Measurements from ENCODE around the gene TNPO3. TPM values are rescaled to one million over a fixed set of nuclear protein-coding genes. Genes with fewer than 3 reads are reported as not detected.

The TNPO3 gene
- total and polyA plus RNA-seq, 2 of the 4 experiments (the other 2 are of a cell fraction): 24.2 to 77.2 TPM

GRCh38 chr7:128946936-128947830 lies 107.7 kb downstream of the TNPO3 start:
- Histone ChIP-seq H3K79me1 (ENCODE audit: low read depth in 1 of 2, low read length in 2 of 2) (no peaks in the 10 kb centered on the region), H3K23ac (ENCODE audit: low read depth, low read length) (no peak overlapping the region), H3K56ac (ENCODE audit: extremely low read depth, insufficient read depth, low read length) (no peak overlapping the region), H3K9ac (ENCODE audit: low read depth, low read length) (no peak overlapping the region), H3K27me3 (ENCODE audit: control insufficient read depth, insufficient read depth, low read length) (peaks cover 5% of the 10 kb centered on the region), H4K91ac (ENCODE audit: insufficient read depth, low read depth, low read length) (no peak overlapping the region), H2BK120ac (ENCODE audit: low read depth, low read length) (no peak overlapping the region), H3K9me1 (ENCODE audit: insufficient read depth, low read length) (no peaks in the 10 kb centered on the region), H2AK5ac (ENCODE audit: low read depth, low read length) (no peak overlapping the region), H3K9me3 (ENCODE audit: control insufficient read depth, insufficient read depth, low read length) (no peaks in the 10 kb centered on the region), H2BK20ac (ENCODE audit: low read depth, low read length) (no peak overlapping the region), H3K27ac (ENCODE audit: insufficient read depth, low read length) (no peak overlapping the region), H2AFZ (replicated peaks; ENCODE audit: low read length, poor library complexity) (peak overlapping the region; percentile 59), H3K18ac (ENCODE audit: low read depth, low read length) (no peak overlapping the region), H3K36me3 (ENCODE audit: control insufficient read depth, insufficient read depth, low read length) (no peaks in the 10 kb centered on the region), H3K4ac (ENCODE audit: low read depth, low read length) (no peak overlapping the region), H4K20me1 (ENCODE audit: insufficient read depth, low read length) (no peaks in the 10 kb centered on the region), H4K8ac (ENCODE audit: low read depth in 2 of 2, low read length in 2 of 2) (no peak overlapping the region), H2AK9ac (replicated peaks; ENCODE audit: low read depth, low read length, poor library complexity) (peak overlapping the region; percentile 76), H3K4me1 (ENCODE audit: control insufficient read depth, insufficient read depth, low read length) (no peaks in the 10 kb centered on the region), H3K4me3 (ENCODE audit: insufficient read depth, low read depth, low read length) (no peak overlapping the region), H3K4me2 (ENCODE audit: low read depth, low read length) (no peak overlapping the region), H4K5ac (ENCODE audit: low read depth, low read length) (no peak overlapping the region), H2BK5ac (ENCODE audit: low read depth, low read length, poor library complexity, severe bottlenecking) (no peak overlapping the region), H2BK15ac (ENCODE audit: low read depth, low read length) (no peak overlapping the region), H3K14ac (replicated peaks; ENCODE audit: low read depth, low read length) (no peak overlapping the region)
- dilution Hi-C loops (cut with HindIII; ENCODE audit: low sequenced_read_pairs, unreplicated experiment) (no loop called here), intact Hi-C loops (cut with micrococcal nuclease) (no loop called here), in situ Hi-C loops (cut with MboI; ENCODE audit: low sequenced_read_pairs) (no loop called here)
- BruUV-seq (replicated peaks): no TSS peak
- TF ChIP-seq CHD1 (IDR thresholded peaks at IDR 0.05; ENCODE audit: low read depth, low read length) (no peak), BHLHE40 (IDR thresholded peaks at IDR 0.05; ENCODE audit: low read depth, low read length) (no peak), NFE2L2 (IDR thresholded peaks at IDR 0.05; ENCODE audit: low read depth, low read length) (no peak), MAZ (IDR thresholded peaks at IDR 0.05; ENCODE audit: borderline replicate concordance, low read depth, low read length) (no peak), CTCF (conservative IDR thresholded peaks at IDR 0.05; ENCODE audit: low read depth, low read length) (0 out of 2 replicates have a peak, but pooled peaks have one; percentile 3), POLR2A (IDR thresholded peaks at IDR 0.05; ENCODE audit: low read depth, low read length) (no peak), FOS (IDR thresholded peaks at IDR 0.05; ENCODE audit: low read depth, low read length) (no peak)
- 61% methylated on average over 8 of the region's 22 CpGs; no CpG with 5 or more reads in 1 of the 2 experiments for WGBS, 2 experiments (ENCODE audit: extremely low coverage in 2 of 2, insufficient read length in 1 of 2)
- ChIA-PET POLR2A (ENCODE audit: unreplicated experiment) (interaction anchor here (0.6 kb wide), 1 partner anchor 33 kb away, joined by 4 read pairs; no protein-coding TSS in a partner anchor), CTCF (no interaction called here)
- DNase-seq (no peak), ATAC-seq (ENCODE audit: low read depth) (no peak; the same call in 1 of the 2 replicates)
